ENCODE results near the gene COQ5. TPM values are rescaled to one million over a fixed set of nuclear protein-coding genes. Genes with fewer than 3 reads are reported as not detected.

Gene COQ5
- total and polyA plus RNA-seq, 8 donors, result 7.2 to 24.3 (median 12.9) TPM

DNA sequence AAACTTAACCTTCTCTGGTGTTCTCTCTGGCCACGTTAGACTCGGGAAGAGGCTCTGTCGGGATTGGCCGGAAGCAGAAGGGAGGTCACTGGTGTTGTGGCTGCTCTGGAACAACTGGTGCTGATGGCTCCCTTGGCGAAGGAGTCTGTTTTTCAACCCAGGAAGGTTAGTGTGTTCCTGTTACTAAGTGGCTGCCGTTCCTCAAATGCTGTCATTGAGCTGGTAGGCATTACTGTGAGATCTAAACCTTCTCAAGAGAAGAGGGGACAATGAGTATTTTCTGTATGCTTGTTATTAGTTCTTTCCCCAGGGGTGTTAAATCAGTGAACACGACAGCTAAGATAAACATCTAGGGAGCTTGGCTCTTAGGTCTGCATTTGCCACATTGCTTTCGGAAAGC, 33.9 kb upstream of the COQ5 start:
- FAIRE-seq, result no peak
- no peak for DNase-seq
- Histone ChIP-seq H3K4me1 (no peaks in the 10 kb centered on the region), H3K27ac (no peak overlapping the region), H3K36me3 (peaks cover 11 to 87% (median 44%) of the 10 kb centered on the region in 3 donors), H3K4me3 (no peak overlapping the region), H3K9me3 (no peaks in the 10 kb centered on the region), H3K27me3 (no peaks in the 10 kb centered on the region)
- 84 to 85% methylated on average over 8 of the region's 8 CpGs for WGBS, 2 donors
- TF ChIP-seq, protein P1, sequence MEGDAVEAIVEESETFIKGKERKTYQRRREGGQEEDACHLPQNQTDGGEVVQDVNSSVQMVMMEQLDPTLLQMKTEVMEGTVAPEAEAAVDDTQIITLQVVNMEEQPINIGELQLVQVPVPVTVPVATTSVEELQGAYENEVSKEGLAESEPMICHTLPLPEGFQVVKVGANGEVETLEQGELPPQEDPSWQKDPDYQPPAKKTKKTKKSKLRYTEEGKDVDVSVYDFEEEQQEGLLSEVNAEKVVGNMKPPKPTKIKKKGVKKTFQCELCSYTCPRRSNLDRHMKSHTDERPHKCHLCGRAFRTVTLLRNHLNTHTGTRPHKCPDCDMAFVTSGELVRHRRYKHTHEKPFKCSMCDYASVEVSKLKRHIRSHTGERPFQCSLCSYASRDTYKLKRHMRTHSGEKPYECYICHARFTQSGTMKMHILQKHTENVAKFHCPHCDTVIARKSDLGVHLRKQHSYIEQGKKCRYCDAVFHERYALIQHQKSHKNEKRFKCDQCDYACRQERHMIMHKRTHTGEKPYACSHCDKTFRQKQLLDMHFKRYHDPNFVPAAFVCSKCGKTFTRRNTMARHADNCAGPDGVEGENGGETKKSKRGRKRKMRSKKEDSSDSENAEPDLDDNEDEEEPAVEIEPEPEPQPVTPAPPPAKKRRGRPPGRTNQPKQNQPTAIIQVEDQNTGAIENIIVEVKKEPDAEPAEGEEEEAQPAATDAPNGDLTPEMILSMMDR (IDR thresholded peaks at IDR 0.05), result no peak
- ATAC-seq, result no peak
- intact Hi-C loops (cut with DNase I), result no loop called here

DNA sequence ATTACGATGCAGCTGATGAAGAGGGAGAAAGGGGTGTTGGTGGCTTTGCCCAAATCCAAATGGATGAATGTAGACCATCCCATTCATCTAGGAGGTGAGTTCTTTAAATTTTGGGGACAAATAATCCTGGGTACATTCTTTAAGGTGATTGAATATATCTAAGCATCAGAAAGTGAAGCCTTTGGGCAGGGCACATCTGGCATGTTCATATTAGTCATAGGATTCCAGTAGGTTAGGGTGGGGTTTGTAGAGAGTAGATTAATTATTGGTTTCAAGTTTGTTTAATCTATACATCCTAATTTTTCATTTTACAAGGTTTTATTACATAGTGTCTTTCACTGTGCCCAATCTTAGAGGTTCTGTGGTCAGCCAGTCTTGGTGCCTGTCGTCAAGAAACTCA, 28.6 kb upstream of the COQ5 start:
- FAIRE-seq (no peak), ATAC-seq (no peak), DNase-seq (no peak)
- Histone ChIP-seq H3K27me3 (no peaks in the 10 kb centered on the region), H3K36me3 (peaks cover 4 to 72% (median 20%) of the 10 kb centered on the region in 3 donors), H3K9me3 (no peaks in the 10 kb centered on the region), H3K4me1 (no peaks in the 10 kb centered on the region), H3K4me3 (no peak overlapping the region), H3K27ac (no peak overlapping the region)
- intact Hi-C loops (cut with DNase I), result no loop called here
- TF ChIP-seq, protein P1 (IDR thresholded peaks at IDR 0.05), result no peak
- 93 to 96% methylated on average over 2 of the region's 2 CpGs for WGBS, 2 donors

DNA sequence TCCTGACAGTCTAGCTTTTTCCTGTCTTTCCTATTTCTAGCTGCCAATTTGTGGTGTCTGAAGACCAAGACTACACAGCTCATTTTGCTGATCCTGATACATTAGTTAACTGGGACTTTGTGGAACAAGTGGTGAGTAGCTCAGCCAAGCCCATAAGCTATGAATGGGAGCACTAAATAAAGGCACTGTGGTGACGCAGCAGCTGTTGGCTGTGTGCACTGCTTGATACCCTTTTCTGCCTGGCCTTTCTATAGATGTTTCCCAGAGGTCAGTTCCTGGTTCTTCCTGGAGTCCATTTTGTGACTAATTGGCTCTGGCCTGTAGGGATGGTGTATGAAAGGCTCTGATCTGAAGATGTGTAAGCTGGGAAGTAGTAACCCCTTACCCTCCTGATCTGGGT, 25.7 kb upstream of the COQ5 start:
- 90 to 100% methylated on average over 1 of the region's 1 CpG for WGBS, 2 donors
- Histone ChIP-seq H3K9me3 (no peaks in the 10 kb centered on the region), H3K4me1 (peaks cover 0 to 7% (median 2%) of the 10 kb centered on the region in 3 donors), H3K27me3 (no peaks in the 10 kb centered on the region), H3K36me3 (peaks cover 4 to 61% (median 13%) of the 10 kb centered on the region in 3 donors), H3K4me3 (no peak overlapping the region), H3K27ac (no peak overlapping the region)
- intact Hi-C loops (cut with DNase I), result no loop called here
- ATAC-seq (no peak), FAIRE-seq (no peak), DNase-seq (no peak)
- TF ChIP-seq, protein P1 (IDR thresholded peaks at IDR 0.05), result no peak

DNA sequence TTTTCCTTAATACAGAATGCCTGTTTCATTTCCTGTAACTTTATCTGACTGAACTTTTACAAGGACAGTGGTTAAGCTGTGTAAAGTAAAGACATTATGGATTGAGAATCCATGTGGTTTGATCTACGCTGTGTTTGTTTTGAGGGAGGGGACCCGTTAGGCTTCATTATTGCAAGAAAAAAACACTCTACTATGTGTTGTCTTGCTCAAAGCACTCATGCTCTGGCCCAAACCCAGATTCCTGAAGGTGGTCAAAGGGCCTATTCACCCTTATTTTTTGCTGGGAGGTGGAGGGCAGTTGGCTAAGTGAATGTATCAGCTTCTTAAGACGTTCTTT, 17.1 kb upstream of the COQ5 start:
- Histone ChIP-seq H3K36me3 (peaks cover 0 to 35% (median 11%) of the 10 kb centered on the region in 3 donors), H3K9me3 (no peaks in the 10 kb centered on the region), H3K27me3 (no peaks in the 10 kb centered on the region), H3K27ac (no peak overlapping the region), H3K4me1 (peaks cover 21 to 26% (median 23%) of the 10 kb centered on the region in 3 donors), H3K4me3 (no peak overlapping the region)
- WGBS, 2 donors, result 45 to 50% methylated on average over 3 of the region's 3 CpGs
- TF ChIP-seq, protein P1 (IDR thresholded peaks at IDR 0.05), result no peak
- no peak for DNase-seq
- FAIRE-seq, result no peak
- no peak for ATAC-seq
- intact Hi-C loops (cut with DNase I), result no loop called here

DNA sequence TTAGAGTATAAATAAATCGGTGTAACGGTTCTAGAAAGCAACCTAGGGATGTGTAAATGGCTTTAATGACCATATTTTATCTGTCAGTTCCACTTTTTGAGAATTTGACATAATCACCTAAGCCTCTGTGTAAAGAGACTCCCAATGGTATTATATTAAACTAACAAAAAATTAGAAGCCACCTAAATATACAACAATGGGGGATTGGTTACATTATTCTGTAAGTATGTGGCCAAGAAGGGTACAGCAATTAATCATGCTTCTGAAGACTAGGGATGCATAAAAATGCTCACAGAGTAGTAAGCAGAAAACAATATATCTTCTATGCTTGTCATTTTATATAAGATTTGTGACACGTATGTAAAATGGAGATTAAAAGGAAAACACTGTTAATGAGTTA, 15.7 kb upstream of the COQ5 start:
- Histone ChIP-seq H3K27ac (no peak overlapping the region), H3K27me3 (no peaks in the 10 kb centered on the region), H3K4me1 (peaks cover 28 to 36% (median 33%) of the 10 kb centered on the region in 3 donors), H3K36me3 (peaks cover 0 to 32% (median 11%) of the 10 kb centered on the region in 3 donors), H3K4me3 (no peak overlapping the region), H3K9me3 (no peaks in the 10 kb centered on the region)
- TF ChIP-seq, protein P1 (IDR thresholded peaks at IDR 0.05), result no peak
- no peak for DNase-seq
- intact Hi-C loops (cut with DNase I), result no loop called here
- WGBS, 2 donors, result 76 to 78% methylated on average over 3 of the region's 3 CpGs
- no peak for ATAC-seq
- FAIRE-seq, result no peak
